T-helper 2 cell (primary cell): Measurements from ENCODE around the gene MAP2.

ENCODE experiments used
- DNase-seq, 5 experiments: peaks; one replicate each; pipeline versions ENCODE4 v3.0.0 to v3.0.0-alpha.2; 2012 to 2022
- total RNA-seq, 2 donors: gene quantifications; one replicate each; lab custom pipeline; 2026; lab: John Stamatoyannopoulos, UW

MAP2 gene, protein sequence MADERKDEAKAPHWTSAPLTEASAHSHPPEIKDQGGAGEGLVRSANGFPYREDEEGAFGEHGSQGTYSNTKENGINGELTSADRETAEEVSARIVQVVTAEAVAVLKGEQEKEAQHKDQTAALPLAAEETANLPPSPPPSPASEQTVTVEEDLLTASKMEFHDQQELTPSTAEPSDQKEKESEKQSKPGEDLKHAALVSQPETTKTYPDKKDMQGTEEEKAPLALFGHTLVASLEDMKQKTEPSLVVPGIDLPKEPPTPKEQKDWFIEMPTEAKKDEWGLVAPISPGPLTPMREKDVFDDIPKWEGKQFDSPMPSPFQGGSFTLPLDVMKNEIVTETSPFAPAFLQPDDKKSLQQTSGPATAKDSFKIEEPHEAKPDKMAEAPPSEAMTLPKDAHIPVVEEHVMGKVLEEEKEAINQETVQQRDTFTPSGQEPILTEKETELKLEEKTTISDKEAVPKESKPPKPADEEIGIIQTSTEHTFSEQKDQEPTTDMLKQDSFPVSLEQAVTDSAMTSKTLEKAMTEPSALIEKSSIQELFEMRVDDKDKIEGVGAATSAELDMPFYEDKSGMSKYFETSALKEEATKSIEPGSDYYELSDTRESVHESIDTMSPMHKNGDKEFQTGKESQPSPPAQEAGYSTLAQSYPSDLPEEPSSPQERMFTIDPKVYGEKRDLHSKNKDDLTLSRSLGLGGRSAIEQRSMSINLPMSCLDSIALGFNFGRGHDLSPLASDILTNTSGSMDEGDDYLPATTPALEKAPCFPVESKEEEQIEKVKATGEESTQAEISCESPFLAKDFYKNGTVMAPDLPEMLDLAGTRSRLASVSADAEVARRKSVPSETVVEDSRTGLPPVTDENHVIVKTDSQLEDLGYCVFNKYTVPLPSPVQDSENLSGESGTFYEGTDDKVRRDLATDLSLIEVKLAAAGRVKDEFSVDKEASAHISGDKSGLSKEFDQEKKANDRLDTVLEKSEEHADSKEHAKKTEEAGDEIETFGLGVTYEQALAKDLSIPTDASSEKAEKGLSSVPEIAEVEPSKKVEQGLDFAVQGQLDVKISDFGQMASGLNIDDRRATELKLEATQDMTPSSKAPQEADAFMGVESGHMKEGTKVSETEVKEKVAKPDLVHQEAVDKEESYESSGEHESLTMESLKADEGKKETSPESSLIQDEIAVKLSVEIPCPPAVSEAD (N-terminal part only)
- total RNA-seq, result 0 to 0.61 reads per million in 2 donors

DNA sequence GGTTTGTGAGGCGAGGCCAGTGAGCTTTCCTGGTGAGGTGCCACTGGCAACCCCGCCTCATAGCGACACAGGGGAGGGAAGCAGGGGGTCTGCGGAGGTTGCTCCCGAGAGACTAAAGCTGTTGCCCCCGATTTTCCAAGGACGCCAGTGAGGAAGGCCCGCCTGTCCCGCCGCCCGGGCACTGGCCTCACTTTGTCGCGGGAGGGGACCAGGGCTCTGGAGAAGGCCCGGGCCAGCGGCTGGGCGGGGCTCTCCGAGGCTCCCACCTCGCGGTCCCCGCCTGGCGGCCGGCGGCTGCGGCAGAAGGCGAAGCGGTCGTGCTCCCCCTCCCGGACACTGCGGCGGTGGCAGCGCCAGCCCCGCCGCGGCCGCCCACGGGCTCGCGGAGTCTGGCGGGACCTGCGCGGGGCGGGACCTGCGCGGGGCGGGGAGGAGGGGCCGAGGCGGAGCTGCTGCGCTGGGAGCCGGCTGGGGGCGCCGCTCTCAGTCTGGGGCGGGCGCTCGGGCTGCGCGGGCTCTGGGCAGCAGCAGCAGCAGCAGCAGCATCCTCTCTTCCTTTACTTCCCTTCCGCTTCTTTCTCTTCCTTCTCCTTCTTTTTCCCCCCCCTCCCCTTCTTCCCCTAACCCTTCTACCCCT is at the start of gene MAP2:
Gene MAP2 (plus strand): TSS at position 486 of the 637 bp plus-strand sequence. CDS start 229,124 bp downstream, outside the sequence.
- DNase-seq, result peak; percentile 6 to 69 (median 21)

DNA sequence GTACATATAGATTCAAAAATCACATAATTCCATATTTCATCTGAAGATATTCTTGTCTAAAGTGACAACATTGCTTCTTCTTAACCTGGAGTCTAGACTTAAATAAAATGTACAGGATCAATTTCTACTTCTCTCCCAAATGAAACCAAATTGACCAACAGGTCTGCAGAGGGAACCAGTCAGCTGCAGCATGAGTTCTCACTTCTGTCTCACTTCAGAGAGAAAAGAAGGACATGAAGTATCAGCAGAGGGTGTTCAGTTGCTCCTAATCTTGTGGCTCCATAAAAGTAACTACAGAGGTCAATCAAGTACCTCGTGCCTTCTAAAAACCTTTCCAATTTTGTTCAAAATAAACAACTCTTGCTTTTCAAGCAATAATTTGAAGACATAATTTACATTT is 47.2 kb upstream of the MAP2 start:
- DNase-seq, result no peak

DNA sequence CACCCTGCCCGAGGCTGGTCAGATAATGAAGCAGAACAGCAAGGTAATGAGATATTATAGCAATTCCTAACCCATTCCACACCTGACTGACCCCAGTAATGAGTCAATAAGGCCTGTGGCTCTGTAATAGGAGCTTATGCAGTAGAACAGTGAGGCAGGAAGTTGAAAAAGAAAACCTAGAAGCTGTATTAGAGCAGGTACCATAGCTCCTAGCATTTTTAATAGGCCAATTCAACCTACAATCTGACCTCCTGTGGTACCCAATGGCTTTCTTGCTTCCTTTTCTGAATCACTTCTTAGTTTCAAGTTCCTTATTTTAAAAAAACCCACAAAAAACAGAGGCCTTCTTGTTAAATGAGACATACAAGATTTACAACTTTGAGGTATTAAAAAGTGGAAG is 43.6 kb upstream of the MAP2 start:
- no peak for DNase-seq

DNA sequence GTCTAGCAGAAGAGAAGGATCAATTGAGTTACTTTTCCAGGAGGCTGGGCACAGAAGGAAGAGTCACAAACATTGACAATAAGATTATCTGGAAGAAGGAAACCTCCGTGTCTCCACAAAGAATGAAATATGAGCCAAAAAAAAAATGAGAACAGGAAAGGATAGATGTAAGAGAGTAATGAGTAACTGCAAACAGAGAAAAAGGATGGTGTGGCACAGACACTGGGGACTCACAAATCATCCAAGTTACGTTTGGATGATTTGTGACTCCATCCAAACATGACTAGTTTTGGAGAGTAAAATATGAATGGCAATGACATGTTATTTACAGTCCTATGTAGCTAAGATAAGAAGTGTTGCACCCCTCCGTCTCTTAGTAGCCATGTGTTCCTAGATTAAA is 42.8 kb upstream of the MAP2 start:
- DNase-seq, result no peak

DNA sequence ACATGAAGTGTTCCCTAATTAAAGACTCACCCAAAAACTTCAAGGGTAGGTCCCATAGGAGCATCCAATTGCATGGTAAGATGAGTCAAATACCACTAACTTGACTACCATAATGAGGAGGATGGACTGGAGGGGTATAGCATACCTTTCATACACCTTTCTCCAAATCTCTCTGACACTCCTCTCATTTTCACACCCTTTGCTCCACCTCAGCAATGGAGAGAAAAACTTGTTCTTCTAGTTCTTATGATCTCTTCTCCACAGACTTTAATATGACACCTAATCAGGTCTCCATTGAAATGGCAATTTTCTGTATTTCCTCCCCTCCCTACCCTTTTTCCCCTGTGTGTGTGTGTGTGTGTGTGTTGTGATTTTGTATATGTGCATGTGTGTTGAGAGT is 41.1 kb upstream of the MAP2 start:
- no peak for DNase-seq

DNA sequence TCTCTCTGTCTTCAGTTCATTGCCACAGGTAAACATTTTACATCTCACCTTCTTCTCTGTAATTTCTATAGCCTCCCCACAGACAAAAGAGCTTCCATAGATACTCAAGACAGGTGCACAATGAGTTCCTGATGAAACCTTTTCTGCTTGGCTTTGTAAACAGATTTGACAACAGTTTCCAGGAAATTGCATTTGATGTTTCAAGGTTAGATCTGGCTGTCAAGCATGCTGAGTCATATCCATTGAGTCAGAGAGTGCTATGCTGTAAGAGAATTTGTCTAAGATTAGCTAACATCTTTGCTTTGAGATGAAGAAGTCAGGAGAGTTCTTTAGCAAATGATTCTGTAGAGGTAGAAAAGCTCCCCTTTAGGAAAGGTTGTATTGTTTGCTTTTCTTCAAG is 40.6 kb upstream of the MAP2 start:
- DNase-seq, result no peak

DNA sequence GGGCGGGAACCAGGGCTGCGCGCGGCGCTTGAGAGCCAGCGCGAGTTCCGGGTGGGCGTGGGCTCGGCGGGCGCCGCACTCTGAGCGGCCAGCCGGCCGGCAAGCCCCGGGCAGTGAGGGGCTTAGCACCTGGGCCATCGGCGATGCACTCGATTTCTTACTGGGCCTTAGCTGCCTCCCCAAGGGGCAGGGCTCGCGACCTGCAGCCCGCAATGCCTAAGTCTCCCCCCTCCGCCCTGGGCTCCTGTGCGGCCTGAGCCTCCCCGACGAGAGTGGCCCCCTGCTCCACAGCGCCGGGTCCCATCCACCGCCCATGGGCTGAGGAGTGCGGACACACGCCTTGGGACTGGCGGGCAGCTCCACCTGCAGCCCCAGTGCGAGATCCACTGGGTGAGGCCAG is 36.5 kb upstream of the MAP2 start:
- DNase-seq, result no peak

DNA sequence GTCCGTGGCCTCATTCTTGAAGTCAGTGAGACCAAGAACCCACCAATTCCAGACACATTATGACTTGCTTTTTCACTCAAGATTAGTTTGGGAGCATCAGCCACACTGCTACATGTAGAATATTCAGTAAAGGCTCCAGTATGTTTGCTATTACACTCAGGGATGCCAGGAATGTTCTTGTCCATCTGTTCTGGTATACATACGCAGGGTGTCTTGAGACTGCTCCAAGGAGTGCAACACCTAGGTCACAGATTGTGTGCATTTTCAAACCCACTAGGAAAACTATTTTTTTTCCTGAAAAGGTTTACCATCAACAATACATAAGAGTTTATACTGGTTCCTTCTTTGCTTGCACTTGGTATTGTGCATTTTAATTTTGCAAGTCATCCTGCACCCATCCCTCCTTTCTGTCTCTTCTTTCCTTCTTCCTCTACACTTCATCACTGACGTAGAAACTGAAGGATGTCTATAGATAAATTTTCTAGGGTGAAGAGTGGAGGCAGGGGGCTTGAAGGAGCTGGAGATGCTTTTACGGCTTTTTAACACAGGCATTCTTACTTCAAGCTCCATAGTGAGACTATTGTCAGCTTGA is 35.3 kb upstream of the MAP2 start:
- no peak for DNase-seq

DNA sequence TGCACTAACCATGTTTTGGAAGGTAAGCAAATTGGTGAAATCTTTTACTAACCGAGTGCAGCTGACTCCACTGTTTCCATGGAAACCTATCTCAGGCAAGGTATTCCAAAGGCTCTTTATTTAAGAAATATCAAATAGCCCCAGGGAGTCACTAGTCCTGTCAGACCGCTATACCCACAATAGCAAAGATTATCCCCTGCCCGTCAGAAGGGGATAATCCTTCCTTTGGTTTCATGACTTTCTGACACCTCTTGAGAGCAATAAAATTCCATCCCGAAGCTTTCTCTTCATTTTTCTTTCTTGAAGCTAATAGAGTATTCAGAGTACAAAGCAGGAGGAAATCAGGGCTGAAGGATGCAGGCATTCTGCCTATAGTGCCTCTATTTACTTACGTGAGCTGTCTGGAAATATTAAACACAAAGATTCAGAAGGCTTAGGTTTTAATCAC is 34.7 kb upstream of the MAP2 start:
- DNase-seq, result no peak

DNA sequence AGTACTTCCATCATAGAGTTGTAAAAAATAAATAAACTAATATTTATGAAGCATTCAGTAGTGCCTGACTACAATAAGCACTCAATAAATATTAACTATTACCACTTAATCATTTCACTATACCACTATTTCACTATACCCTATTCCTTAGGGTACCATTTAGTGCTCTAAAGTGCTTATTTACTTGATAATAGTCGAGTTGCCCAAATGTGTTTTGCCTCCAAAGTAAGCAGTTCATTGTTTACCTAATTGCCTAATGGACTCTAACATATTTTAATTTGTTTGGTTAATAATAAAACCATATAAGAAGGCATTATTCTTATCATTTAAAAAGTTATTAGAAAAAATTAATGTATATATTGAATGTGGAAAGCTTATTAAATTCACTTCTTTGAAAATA is 33.0 kb upstream of the MAP2 start:
- no peak for DNase-seq

DNA sequence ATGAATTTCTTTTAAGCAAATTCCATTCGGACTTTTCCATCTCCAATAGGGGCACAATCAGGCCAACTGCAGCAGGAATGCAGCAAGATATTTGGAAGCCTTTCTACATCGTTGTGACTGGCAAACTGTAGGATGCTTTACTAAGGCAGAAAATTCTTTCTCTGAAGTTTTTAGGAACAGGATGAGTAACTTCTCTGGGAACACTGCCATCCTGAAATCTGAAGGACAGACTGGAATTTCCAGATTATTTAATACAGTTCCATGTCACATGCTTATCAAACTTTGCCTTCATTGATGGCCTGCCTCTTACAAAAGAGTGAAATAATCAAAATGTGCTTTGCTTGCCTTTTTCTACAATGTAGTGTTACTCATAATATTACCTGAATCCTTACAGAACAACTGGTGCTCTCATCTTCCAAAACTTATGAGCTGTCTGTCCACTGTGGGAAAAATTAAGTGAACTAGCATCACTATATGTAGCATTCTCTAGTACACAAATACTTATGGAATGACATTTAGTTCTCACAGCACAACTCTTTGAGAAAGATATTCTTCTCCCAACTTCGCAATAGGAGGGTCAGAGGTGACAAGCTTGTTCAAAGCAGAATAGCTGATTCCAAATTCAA is 32.0 kb upstream of the MAP2 start:
- no peak for DNase-seq

DNA sequence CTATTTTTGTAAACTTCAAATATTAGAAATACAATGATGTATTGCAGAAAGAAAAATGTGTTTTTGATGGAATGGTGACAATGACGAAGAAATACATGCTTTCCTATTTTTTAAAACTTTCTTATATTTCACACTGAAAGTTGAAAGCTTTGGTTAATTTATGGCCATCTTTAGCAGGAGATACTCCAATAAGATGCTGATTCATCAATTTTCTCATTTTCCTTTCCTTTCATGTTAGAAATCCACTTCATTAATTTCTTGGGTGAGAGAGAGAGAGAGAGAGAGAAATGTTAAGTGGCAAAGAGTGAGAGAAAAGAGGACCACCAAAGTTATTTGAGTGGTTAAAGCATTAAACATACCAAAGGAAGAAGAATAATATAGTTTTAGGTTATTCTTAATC is 28.6 kb upstream of the MAP2 start:
- no peak for DNase-seq

DNA sequence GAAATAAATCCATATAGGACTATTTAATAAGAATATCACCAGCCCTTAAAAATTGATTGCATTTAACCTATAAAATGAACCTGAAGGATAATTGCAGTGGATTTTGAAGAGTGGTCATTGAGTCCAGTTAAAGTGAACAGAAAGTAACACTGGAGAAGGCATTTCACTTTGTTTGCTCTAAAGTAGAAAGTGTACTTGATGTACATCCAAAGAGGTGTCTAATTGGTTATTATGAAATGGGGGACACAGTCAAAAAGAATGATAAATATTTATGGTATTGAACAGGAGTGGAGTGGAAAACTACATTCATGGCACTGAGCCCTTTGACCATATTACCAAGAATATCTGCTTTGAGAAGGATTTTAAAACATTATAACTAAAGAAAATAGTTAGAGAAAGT is 28.2 kb upstream of the MAP2 start:
- no peak for DNase-seq

DNA sequence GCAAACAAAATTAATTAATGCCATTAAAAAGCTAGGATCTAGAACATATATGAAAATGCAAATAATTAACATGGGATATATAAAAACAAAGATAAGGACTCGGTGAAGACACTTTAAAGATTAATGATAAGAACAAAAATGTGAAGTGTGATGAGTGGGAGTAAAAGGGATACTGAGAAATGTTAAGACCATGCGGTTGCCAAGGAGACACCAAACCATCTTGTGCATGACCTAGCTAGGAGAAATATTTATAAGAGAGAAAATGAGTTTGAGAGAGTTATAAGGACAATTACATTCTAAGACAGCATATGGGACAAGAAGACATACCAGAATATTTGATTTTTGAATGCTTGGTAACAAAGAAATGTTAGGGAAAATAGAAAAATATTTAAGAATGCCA is 25.4 kb upstream of the MAP2 start:
- DNase-seq, result no peak

DNA sequence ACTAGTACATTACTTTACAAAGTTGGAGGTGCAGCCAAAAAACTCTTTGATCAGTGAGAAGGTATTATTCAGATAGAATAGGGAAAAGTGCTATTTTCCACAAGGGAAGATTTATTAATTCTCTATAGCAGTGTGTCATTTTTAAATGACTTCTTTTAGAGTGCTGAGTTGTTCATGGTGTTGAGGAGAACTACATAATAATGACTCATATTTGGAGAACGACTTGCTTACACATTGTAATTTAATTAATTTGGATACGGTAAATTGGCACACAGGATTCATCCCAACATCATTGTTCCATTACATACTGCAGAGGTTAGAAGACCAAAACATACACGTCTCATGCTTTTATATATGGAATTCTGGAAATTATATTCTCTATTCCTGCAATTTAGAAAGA is 22.1 kb upstream of the MAP2 start:
- DNase-seq, result no peak

DNA sequence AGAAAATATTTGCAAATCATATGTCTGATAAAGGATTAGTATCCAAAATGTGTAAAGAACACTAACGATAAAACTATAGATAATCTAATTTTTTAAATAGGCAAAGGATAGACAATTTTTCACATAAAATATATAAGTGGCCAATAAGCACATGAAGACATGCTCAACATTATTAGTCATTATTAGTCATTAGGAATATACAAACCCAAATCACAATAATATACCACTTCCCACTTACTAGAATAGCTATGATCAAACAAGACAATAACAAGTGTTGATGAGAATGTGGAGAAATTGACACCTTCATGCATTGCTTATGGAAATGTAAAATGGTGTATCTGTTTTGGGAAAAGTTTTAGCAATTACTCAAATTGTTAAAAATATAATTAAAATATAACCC is 12.6 kb upstream of the MAP2 start:
- DNase-seq, result no peak

DNA sequence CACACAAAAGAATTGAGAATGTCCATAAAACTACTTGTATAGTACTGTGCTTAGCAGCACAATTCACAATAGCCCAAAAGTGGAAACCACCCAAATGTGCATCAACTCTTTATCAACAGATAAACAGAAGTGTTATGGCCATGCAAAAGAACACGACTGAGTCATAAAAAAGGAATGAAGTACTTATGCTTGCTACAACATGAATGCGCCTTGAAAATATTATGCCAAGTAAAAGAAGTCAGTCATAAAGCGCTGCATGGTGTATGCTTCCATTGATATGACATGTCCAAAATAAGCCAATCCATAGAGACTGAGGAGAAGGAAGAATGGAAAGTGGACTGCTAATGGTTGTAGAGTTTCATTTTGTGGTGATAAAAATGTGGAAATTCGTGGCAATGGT is 12.1 kb upstream of the MAP2 start:
- DNase-seq, result no peak

DNA sequence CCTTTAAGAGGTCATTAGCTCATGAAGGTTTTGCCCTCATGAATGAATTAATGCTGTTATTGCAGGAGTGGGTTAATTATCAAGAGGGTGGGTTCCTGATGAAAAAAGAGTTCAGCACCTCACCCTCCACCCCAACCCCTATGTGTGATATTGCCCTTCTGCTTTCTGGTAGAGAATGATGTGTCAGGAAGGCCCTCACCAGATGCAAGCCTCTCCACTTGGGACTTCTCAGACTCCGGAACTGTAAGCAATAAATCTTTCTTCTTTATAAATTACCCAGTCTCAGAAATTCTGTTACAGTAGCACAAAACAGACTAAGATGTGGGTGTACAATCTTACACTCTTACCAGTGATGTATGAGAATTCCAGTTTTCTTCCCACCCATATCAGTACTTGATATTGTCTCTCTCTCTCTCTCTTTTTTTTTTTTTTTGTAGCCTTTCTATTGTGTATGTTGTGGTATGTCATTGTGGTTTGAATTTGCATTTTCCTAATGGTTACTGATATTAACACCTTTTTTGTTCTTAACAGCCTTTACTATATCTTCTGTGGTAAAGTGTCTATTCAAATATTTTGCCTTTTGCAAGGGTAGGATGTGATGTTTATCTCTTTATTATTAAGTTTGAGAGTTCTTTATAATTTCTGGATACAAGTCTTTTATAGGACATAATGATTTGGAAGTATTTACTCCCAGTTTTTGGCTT is 10.4 kb upstream of the MAP2 start:
- DNase-seq, result no peak

DNA sequence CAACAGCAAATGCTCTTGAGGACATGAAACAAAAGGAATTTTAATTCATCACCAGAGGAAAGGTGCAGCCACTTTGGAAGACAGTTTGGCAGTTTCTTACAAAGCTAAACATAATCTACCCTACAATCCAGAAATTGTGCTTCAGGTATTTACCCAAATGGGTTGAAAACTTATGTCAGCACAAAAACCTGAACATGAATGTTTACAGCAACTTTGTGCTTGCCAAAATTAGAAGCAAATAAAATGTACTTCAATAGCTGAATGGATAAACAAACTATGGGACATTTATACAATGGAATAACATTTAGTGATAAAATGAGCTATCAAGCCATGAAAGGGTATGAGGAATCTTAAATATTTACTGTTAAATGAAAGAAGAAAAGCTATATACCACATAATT is 6.9 kb upstream of the MAP2 start:
- no peak for DNase-seq

DNA sequence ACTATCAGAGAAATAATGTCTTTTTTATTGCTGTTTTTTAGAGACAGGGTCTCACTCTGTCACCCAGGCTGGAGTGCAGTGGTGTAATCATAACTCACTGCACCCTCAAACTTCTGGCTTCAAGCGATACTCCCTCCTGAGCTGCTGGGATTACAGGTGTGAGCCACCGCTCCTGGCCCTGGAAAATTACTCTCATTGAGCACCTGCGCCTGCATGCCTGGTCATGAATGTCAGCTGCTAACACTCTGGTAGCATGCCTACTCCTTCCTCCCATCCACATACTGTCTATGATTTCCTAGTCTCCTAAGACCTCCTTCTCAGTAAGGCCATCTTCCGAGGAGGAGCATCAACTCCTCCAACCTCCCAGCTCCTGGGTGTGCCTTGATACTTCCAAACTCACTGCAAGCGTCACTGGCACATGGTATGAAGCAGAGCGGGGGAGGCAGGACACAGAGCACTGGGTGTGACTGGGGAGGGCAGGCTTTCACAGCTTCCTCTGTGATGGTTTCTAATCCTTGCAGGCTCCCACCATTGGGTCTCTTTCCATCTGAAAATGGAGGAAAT is 1.6 kb upstream of the MAP2 start:
- no peak for DNase-seq

DNA sequence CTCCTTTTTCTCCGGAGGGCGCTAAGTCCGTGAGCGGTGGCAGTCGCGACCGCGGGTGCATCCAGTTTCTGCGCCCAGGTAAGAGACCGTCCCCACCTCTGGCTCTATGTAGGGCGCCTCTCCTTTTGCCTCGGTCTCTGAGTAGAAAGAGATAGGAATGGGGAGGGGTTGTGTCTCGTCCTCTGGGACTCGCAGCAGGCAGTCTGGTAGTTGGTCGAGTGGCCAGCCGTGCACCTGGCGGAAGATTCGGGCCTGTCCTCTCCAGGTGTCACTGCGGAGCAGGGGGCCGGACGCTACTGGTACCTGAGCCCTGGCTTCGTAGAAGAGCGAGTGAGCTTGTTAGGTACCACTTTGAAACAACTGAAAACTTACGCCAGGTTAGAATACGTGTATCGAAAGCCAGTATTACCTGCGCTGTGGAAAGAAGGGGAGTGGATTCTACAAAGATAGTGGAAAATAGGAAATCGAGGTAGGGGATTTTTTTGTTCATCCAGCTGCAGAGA is 403 bp downstream of the MAP2 start:
- no peak for DNase-seq
